ENCODE measurements around the gene SH3BP4.

DNA sequence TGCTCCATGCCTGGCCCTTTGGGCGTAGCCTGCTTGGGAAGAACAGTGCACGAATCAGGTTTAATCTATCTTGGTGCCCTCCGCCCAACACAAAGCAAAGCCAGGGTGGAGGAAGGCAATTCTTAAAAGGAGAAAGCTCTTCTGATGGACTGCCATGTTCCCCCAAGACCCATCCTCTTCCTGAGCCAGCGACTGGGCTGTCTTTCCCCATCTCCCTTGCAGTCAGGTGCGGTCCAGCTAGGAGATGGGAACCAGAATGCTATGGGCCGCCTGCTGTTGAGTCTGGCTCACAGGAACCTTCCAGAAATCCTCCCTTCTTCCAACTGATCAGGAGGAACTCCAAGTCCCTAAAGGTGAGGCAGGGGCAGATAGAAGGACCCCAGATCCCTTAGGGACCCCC is 105.0 kb downstream of the SH3BP4 start:
- TF ChIP-seq, protein P1, sequence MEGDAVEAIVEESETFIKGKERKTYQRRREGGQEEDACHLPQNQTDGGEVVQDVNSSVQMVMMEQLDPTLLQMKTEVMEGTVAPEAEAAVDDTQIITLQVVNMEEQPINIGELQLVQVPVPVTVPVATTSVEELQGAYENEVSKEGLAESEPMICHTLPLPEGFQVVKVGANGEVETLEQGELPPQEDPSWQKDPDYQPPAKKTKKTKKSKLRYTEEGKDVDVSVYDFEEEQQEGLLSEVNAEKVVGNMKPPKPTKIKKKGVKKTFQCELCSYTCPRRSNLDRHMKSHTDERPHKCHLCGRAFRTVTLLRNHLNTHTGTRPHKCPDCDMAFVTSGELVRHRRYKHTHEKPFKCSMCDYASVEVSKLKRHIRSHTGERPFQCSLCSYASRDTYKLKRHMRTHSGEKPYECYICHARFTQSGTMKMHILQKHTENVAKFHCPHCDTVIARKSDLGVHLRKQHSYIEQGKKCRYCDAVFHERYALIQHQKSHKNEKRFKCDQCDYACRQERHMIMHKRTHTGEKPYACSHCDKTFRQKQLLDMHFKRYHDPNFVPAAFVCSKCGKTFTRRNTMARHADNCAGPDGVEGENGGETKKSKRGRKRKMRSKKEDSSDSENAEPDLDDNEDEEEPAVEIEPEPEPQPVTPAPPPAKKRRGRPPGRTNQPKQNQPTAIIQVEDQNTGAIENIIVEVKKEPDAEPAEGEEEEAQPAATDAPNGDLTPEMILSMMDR (conservative IDR thresholded peaks at IDR 0.05; ENCODE audit: low read depth, low read length) = no peak
- no peak for TF ChIP-seq EZH2 (IDR thresholded peaks at IDR 0.05; ENCODE audit: borderline replicate concordance, low read depth, low read length, poor library complexity, severe bottlenecking)
